Breast epithelium (tissue), 4 donors: ENCODE measurements around the gene AHNAK2. TPM values are rescaled to one million over a fixed set of nuclear protein-coding genes. Genes with fewer than 3 reads are reported as not detected.
"Not testable (repeated sequence)": the region's sequence is repeated elsewhere in the genome, so short reads cannot be mapped to it uniquely, and the experiment has no call there.

Experiments used
- DNase-seq, 2 donors: peaks; one replicate each; pipeline ENCODE4 v3.0.0-alpha.2; 2019; ENCODE audit warnings: low spot score in 2 of 2
- H3K27ac ChIP-seq, 2 donors: fragments of 200-600 bp; sonication (generic) in 1 of 2; one replicate each; pipeline ENCODE4 v1.5.1; 2016 to 2019; ENCODE audit warnings: mild to moderate bottlenecking in 1 of 2
- H3K27me3 ChIP-seq, 2 donors: fragments of 200-600 bp; sonication (generic) in 1 of 2; one replicate each; pipeline versions ENCODE4 v1.5.1 to v1.6.0; 2017 to 2019; ENCODE audit warnings: control low read depth in 1 of 2, mild to moderate bottlenecking in 1 of 2
- H3K36me3 ChIP-seq: fragments of 200-600 bp; one replicate; pipeline ENCODE4 v1.5.1; 2019
- H3K4me1 ChIP-seq, 2 donors: fragments of 200-600 bp; sonication (generic); one replicate each; pipeline ENCODE4 v1.5.1; 2016 to 2019; ENCODE audit warnings: control low read depth in 1 of 2
- H3K4me3 ChIP-seq, 3 donors: fragments of 200-600 bp; sonication (generic); 1 replicate in 2 of 3; 2 replicates in 1 of 3; pipeline ENCODE4 v1.5.1; 2016 to 2019; ENCODE audit warnings: mild to moderate bottlenecking in 3 of 3, moderate library complexity in 2 of 3
- H3K9me3 ChIP-seq, 2 donors: fragments of 200-600 bp; sonication (generic) in 1 of 2; one replicate each; pipeline ENCODE4 v1.5.1; 2016 to 2019; ENCODE audit warnings: control low read depth in 1 of 2
- CTCF ChIP-seq, 3 donors: fragments of 450-650 bp; IDR thresholded peaks; one replicate each; pipeline ENCODE4 v1.5.1; 2016 to 2017; ENCODE audit warnings: antibody characterized with exemption in 3 of 3, mild to moderate bottlenecking in 3 of 3, moderate library complexity in 3 of 3
- POLR2A ChIP-seq: fragments of 450-650 bp; IDR thresholded peaks from one replicate; pipeline ENCODE4 v1.6.1; 2016; ENCODE audit warnings: antibody characterized with exemption, mild to moderate bottlenecking, moderate library complexity
- POLR2AphosphoS5 ChIP-seq, 3 donors: sonication (generic); formaldehyde crosslinking; IDR thresholded peaks; one replicate each; pipeline ENCODE4 v1.6.1; 2017; ENCODE audit warnings: antibody characterized with exemption in 3 of 3
- intact Hi-C: fragments of 100-400 bp; cut with DNase I; formaldehyde crosslinking; loops from one replicate; pipeline ENCODE4 v1.15.1; 2023; ENCODE audit warnings: low total_unique reads
- total RNA-seq, 3 donors: library from RNA; depleted of rRNA; stranded (reverse); fragments of >200 nt; gene quantifications; one replicate each; pipeline ENCODE4 v1.1.0, GENCODE V29; 2016

AHNAK2 gene
- total RNA-seq, 3 donors from 2014 or later, result 15.1 to 46.7 (median 19.3) TPM

- no peaks in the 10 kb centered on the region for H3K4me1 ChIP-seq
- no peak overlapping the region for H3K27ac ChIP-seq
- no peaks in the 10 kb centered on the region for H3K27me3 ChIP-seq
- no peaks in the 10 kb centered on the region for H3K36me3 ChIP-seq
- H3K4me3 ChIP-seq, result no peak overlapping the region
- no peaks in the 10 kb centered on the region for H3K9me3 ChIP-seq
- DNase-seq, result no peak
- TF ChIP-seq POLR2A (no peak), POLR2AphosphoS5 (IDR thresholded peaks at IDR 0.05) (no peak), CTCF (IDR thresholded peaks at IDR 0.05) (no peak)
- intact Hi-C loops, result no loop called here
Measured at GRCh38 chr14:104950021-104950420, 28.2 kb downstream of the AHNAK2 start.

- H3K9me3 ChIP-seq, H3K27ac ChIP-seq, DNase-seq, H3K27me3 ChIP-seq, H3K36me3 ChIP-seq, H3K4me3 ChIP-seq, H3K4me1 ChIP-seq, intact Hi-C loops: not testable (repeated sequence)
Measured at GRCh38 chr14:104949406-104949955, 28.7 kb downstream of the AHNAK2 start.

DNA sequence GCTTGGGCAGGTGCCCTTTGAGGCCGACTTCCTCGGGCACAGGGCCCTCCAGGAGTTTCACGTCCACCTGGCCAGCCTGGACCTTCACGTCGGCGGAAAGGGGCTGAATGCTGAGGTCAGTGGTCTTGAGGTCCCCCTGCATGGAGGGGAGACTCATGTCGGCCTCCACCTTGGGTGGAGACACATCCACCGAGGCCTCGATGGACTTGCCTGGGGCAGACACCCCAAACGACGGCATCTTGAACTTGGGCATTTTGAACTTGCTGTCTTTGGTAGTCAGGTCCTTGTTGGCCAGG, 29.5 kb downstream of the AHNAK2 start:
- no peaks in the 10 kb centered on the region for H3K4me1 ChIP-seq
- TF ChIP-seq POLR2AphosphoS5 (IDR thresholded peaks at IDR 0.05) (no peak), CTCF (IDR thresholded peaks at IDR 0.05) (no peak), POLR2A (no peak)
- no peak for DNase-seq
- no peak overlapping the region for H3K4me3 ChIP-seq
- H3K27me3 ChIP-seq, result no peaks in the 10 kb centered on the region
- no peaks in the 10 kb centered on the region for H3K36me3 ChIP-seq
- H3K27ac ChIP-seq, result no peak overlapping the region
- H3K9me3 ChIP-seq, result no peaks in the 10 kb centered on the region
- intact Hi-C loops, result no loop called here

- H3K27me3 ChIP-seq, H3K9me3 ChIP-seq, DNase-seq, H3K4me3 ChIP-seq, H3K4me1 ChIP-seq, intact Hi-C loops, H3K36me3 ChIP-seq, H3K27ac ChIP-seq: not testable (repeated sequence)
Measured at GRCh38 chr14:104947881-104948735, 30.1 kb downstream of the AHNAK2 start.

- H3K4me3 ChIP-seq, intact Hi-C loops, DNase-seq, H3K36me3 ChIP-seq, H3K4me1 ChIP-seq, H3K9me3 ChIP-seq, H3K27ac ChIP-seq, H3K27me3 ChIP-seq: not testable (repeated sequence)
Measured at GRCh38 chr14:104947201-104947600, 31.0 kb downstream of the AHNAK2 start.

DNA sequence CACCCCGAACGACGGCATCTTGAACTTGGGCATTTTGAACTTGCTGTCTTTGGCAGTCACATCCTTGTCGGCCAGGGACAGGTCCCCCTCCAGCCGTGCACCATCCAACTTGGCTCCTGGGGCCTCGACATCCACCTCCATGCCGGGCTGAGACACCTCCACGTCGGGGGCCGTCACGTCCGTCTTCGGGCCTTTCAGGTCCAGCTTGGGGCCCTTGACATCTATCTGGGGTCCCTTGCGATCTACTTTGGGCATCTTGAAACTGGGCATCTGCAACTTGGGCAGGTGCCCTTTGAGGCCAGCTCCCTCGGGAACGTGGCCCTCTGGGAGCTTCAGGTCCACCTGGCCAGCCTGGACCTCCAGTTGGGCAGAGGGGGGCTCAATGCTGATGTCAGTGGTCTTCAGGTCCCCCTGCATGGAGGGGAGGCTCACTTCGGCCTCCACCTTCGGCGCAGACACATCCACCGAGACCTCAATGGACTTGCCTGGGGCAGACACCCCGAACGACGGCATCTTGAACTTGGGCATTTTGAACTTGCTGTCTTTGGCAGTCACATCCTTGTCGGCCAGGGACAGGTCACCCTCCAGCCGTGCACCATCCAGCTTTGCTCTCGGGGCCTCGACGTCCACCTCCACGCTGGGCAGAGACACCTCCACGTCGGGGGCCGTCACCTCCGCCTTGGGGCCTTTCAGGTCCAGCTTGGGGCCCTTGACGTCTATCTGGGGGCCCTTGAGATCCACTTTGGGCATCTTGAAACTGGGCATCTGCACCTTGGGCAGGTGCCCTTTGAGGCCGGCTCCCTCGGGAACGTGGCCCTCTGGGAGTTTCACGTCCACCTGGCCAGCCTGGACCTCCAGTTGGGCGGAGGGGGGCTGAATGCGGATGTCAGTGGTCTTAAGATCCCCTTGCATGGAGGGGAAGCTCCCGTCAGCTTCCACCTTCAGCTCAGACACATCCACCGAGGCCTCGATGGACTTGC, 31.9 kb downstream of the AHNAK2 start:
- H3K27ac ChIP-seq, H3K4me1 ChIP-seq, intact Hi-C loops, DNase-seq, H3K4me3 ChIP-seq, H3K27me3 ChIP-seq, H3K36me3 ChIP-seq, H3K9me3 ChIP-seq: not testable (repeated sequence)

DNA sequence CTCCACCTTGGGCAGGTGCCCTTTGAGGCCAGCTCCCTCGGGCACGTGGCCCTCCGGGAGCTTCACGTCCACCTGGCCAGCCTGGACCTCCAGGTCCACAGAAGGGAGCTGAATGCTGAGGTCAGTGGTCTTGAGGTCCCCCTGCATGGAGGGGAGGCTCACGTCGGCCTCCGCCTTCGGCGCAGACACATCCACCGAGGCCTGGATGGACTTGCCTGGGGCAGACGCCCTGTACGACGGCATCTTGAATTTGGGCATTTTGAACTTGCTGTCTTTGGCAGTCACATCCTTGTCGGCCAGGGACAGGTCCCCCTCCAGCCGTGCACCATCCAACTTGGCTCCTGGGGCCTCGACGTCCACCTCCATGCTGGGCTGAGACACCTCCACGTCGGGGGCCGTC, 32.9 kb downstream of the AHNAK2 start:
- H3K27me3 ChIP-seq, H3K36me3 ChIP-seq, H3K27ac ChIP-seq, DNase-seq, H3K9me3 ChIP-seq, H3K4me1 ChIP-seq, H3K4me3 ChIP-seq, intact Hi-C loops: not testable (repeated sequence)

DNA sequence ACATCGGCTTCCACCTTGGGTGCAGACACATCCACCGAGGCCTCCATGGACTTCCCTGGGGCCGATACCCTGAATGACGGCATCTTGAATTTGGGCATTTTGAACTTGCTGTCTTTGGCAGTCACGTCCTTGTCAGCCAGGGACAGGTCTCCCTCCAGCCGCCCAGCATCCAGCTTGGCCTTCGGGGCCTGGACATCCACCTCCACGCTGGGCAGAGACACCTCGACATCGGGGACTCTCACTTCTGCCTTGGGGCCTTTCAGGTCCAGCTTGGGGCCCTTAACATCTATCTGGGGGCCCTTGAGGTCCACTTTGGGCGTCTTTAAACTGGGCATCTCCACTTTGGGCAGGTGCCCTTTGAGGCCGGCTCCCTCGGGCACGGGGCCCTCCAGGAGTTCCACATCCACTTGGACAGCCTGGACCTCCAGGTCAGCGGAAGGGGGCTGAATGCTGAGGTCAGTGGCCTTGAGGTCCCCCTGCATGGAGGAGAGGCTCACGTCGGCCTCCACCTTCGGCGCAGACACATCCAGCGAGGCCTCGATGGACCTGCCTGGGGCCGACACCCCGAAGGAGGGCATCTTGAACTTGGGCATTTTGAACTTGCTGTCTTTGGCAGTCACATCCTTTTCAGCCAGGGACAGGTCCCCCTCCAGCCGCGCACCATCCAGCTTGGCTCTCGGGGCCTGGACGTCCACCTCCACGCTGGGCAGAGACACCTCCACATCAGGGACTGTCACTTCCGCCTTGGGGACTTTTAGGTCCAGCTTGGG, 33.6 kb downstream of the AHNAK2 start:
- H3K36me3 ChIP-seq, H3K27ac ChIP-seq, intact Hi-C loops, H3K27me3 ChIP-seq, H3K9me3 ChIP-seq, H3K4me1 ChIP-seq, H3K4me3 ChIP-seq: not testable (repeated sequence)
- DNase-seq, result peak in 1 of 2 donors; percentile 46

DNA sequence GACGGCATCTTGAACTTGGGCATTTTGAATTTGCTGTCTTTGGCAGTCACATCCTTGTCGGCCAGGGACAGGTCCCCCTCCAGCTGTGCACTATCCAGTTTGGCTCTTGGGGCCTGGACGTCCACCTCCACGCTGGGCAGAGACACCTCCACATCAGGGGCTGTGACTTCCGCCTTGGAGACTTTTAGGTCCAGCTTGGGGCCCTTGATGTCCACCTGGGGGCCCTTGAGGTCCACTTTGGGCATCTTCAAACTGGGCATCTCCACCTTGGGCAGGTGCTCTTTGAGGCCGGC, 34.2 kb downstream of the AHNAK2 start:
- H3K36me3 ChIP-seq, DNase-seq, H3K4me1 ChIP-seq, H3K27ac ChIP-seq, H3K4me3 ChIP-seq, intact Hi-C loops, H3K27me3 ChIP-seq, H3K9me3 ChIP-seq: not testable (repeated sequence)

DNA sequence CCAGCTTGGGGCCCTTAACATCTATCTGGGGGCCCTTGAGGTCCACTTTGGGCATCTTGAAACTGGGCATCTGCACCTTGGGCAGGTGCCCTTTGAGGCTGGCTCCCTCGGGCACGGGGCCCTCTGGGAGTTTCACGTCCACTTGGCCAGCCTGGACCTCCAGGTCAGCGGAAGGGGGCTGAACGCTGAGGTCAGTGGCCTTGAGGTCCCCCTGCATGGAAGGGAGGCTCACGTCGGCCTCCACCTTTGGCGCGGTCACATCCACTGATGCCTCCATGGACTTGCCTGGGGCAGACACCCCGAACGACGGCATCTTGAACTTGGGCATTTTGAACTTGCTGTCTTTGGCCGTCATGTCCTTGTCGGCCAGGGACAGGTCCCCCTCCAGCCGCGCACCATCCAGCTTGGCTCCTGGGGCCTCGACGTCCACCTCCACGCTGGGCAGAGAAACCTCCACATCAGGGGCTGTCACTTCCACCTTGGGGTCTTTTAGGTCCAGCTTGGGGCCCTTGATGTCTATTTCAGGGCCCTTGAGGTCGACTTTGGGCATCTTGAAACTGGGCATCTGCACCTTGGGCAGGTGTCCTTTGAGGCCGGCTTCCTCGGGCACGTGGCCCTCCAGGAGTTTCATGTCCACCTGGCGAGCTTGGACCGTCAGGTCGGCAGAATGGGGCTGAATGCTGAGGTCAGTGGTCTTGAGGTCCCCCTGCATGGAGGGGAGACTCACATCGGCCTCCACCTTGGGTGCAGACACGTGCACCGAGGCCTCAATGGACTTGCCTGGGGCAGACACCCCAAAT, 34.8 kb downstream of the AHNAK2 start:
- H3K36me3 ChIP-seq, intact Hi-C loops, H3K27me3 ChIP-seq, H3K9me3 ChIP-seq, H3K27ac ChIP-seq, H3K4me3 ChIP-seq, H3K4me1 ChIP-seq: not testable (repeated sequence)
- DNase-seq, result peak in 1 of 2 donors; percentile 49
